Brain microvascular endothelial cell (primary cell): Measurements from ENCODE around the gene SMIM14.
A peak's percentile ranks its signal among the peaks of the same experiment; 100 is the strongest.

Source experiments
- DNase-seq: peaks from one replicate; pipeline ENCODE4 v3.0.0-alpha.2; 2020
- H3K27ac ChIP-seq: fragments of 250-450 bp; sonication (Bioruptor Pico); 2 replicates; pipeline ENCODE4 v1.5.1; 2020; ENCODE audit warnings: mild to moderate bottlenecking, moderate library complexity
- H3K27me3 ChIP-seq: fragments of 250-450 bp; sonication (Bioruptor Pico); replicated peaks from 2 replicates; pipeline ENCODE4 v1.5.1; 2020; ENCODE audit warnings: mild to moderate bottlenecking
- H3K36me3 ChIP-seq: fragments of 250-450 bp; sonication (Bioruptor Pico); replicated peaks from 2 replicates; pipeline ENCODE4 v1.5.1; 2020; ENCODE audit warnings: mild to moderate bottlenecking
- H3K4me3 ChIP-seq: 2 replicates; pipeline ENCODE4 v1.5.1; 2011; ENCODE audit warnings: low read depth, mild to moderate bottlenecking, control low read depth, low read length, moderate library complexity
- in situ Hi-C: cut with HindIII; loops from 2 replicates; pipeline ENCODE4 v1.10.0; 2017; ENCODE audit warnings: low sequenced_read_pairs, low pct_ligation_motif_present
- TF ChIP-seq, protein P1 (sequence below): IDR thresholded peaks from 2 replicates; pipeline ENCODE4 v1.5.1; 2011; ENCODE audit warnings: low read depth, mild to moderate bottlenecking, moderate library complexity, low read length, control low read depth, inconsistent platforms; ENCODE audit errors: missing control alignments

SMIM14 gene

DNA sequence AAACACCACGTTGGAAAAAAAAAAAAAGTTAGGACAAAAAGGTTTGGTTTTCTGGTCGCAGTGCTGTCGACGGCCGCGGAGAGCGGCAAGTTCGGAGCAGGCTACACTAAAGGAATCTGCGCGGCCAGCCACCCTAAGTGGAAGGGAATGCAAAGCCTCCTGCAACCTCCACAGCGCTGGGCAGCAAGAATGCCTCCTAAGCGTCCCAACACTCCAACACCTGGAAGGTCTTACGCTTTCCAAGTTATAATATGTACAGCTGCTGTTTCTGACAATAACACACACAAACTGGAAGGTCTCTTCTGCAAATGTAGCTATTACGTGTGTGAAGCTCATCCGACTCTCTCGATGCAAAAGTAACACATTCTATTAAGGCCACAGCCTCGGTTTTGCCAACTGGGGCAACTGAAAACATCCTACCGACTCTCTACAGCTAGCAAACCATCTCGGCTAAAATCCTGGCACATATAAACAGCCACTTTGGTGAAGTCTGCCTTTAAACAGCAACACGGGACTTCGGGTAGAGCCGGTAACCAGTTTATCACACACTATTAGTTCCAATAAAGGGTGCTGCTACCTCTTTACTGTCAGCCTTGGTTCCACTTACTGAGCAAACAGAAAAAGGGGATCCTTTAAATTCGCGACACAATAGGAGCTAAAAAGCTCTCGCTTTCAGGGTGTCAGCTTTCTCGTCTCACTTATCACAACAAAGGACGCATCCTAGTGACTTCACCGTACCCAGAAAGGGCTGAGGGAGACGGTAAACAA, 895 bp downstream of the SMIM14 start:
- Histone ChIP-seq H3K27me3 (no peaks in the 10 kb centered on the region), H3K27ac (peak overlapping the region; percentile 98), H3K36me3 (no peaks in the 10 kb centered on the region), H3K4me3 (peak overlapping the region; percentile 85)
- in situ Hi-C loops = no loop called here
- TF ChIP-seq, protein P1, sequence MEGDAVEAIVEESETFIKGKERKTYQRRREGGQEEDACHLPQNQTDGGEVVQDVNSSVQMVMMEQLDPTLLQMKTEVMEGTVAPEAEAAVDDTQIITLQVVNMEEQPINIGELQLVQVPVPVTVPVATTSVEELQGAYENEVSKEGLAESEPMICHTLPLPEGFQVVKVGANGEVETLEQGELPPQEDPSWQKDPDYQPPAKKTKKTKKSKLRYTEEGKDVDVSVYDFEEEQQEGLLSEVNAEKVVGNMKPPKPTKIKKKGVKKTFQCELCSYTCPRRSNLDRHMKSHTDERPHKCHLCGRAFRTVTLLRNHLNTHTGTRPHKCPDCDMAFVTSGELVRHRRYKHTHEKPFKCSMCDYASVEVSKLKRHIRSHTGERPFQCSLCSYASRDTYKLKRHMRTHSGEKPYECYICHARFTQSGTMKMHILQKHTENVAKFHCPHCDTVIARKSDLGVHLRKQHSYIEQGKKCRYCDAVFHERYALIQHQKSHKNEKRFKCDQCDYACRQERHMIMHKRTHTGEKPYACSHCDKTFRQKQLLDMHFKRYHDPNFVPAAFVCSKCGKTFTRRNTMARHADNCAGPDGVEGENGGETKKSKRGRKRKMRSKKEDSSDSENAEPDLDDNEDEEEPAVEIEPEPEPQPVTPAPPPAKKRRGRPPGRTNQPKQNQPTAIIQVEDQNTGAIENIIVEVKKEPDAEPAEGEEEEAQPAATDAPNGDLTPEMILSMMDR = no peak
- peak; percentile 55 for DNase-seq

DNA sequence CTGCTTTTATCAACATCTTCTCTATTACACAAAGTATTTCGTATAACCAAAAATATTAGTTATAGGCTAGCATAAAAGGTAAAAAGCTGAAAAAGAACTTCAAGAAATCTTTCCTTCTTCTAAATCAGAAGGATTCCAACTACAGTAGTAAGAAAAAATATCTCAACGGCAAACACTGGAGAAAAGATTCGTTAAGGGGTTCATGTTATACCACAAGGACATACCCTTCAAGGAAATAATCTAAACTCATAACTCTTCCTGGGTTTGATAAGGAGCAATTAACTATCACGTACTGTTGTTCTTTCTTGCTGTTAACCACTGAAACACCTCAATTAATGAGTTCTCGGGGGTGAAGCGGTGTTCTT, 1.5 kb downstream of the SMIM14 start:
- Histone ChIP-seq H3K36me3 (no peaks in the 10 kb centered on the region), H3K27ac (peak overlapping the region; percentile 98), H3K27me3 (no peaks in the 10 kb centered on the region), H3K4me3 (peak overlapping the region; percentile 85)
- in situ Hi-C loops = no loop called here
- DNase-seq = no peak
- TF ChIP-seq, protein P1 = no peak

DNA sequence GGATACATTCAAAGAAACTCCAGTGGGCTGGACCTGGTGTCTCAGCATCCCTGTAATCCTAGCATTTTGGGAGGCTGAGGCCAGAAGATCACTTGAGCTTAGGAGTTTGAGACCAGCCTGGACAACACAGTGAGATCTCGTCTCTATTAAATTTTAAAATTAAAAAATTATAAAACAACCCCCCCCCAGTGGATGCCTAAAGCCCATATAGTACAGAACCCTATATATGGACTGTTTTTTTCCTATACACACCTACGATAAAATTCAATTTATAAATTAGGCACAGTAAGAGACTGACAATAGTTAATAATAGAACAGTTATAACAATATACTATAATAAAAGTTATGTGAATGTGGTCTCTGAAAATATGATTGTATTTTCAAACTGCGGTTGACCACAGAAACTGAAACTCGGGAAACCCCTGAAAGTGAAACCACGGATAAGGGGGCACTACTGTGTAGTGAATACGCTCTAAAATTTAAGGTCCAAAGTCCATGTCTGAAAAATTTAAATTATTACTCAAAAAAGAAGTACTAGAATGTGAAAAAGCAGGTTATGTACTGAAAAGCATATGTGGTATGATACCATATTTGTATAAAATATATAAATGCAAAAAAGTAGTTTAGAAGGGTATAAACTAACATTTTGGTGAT, 2.0 kb downstream of the SMIM14 start:
- in situ Hi-C loops = no loop called here
- H3K27ac ChIP-seq = peak overlapping the region; percentile 98
- H3K4me3 ChIP-seq = peak overlapping the region; percentile 85
- no peaks in the 10 kb centered on the region for H3K27me3 ChIP-seq
- no peaks in the 10 kb centered on the region for H3K36me3 ChIP-seq
- TF ChIP-seq, protein P1 = no peak
- DNase-seq = peak; percentile 35

DNA sequence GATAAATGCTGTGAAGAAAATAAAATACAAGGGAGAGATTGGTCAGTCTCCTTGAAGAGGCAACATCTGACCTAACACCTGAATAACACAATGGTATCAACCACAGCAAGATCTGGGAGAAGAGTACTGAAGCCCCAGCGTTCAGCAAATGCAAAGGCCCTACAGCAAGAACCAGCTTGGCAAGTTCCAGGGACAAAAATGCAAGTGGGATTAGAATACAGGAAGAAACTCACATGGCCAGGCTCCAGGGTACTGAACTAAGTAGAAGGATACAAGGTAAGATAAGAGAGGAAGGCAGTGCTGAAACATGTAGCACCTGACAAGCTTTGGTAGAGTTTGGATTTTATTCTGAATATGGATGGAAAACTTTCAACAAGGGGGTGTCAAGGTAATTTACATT, 3.6 kb downstream of the SMIM14 start:
- no peaks in the 10 kb centered on the region for H3K36me3 ChIP-seq
- in situ Hi-C loops = no loop called here
- TF ChIP-seq, protein P1 = no peak
- no peak for DNase-seq
- no peak overlapping the region for H3K27ac ChIP-seq
- H3K4me3 ChIP-seq = no peak overlapping the region
- H3K27me3 ChIP-seq = no peaks in the 10 kb centered on the region

DNA sequence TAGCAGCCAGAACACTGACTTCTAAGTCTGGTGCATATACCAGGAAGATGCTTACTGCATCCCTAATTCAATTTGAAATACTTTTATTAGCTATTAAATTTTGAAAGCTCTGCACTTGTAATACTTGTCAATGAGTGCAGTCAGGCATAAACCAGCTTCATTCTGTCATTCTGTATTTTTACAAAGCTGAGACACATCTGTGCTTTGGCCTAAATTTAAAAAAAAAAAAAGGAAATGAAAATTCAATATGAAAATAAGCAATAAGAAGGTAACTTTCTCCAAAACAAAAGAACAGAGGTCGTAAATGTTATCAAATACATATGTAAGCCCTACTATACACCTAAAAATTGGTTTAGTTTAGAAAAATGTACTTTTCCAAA, 7.0 kb downstream of the SMIM14 start:
- H3K4me3 ChIP-seq = no peak overlapping the region
- H3K27me3 ChIP-seq = no peaks in the 10 kb centered on the region
- DNase-seq = no peak
- H3K27ac ChIP-seq = no peak overlapping the region
- H3K36me3 ChIP-seq = peaks cover 2% of the 10 kb centered on the region
- in situ Hi-C loops = no loop called here
- TF ChIP-seq, protein P1 = no peak
